GM12878 (cell line): ENCODE results near the gene SLC30A7.

Source experiments
- GABPA ChIP-seq: IDR thresholded peaks from 2 replicates; pipeline ENCODE4 v1.6.1; 2014; ENCODE audit warnings: antibody characterized with exemption, low read depth, mild to moderate bottlenecking, inconsistent platforms
- SUZ12 ChIP-seq: fragments of 200-600 bp; sonication (generic); IDR thresholded peaks from one replicate; pipeline ENCODE4 v1.6.1; 2018; ENCODE audit warnings: antibody characterized with exemption, mild to moderate bottlenecking; ENCODE audit not compliant: unreplicated experiment
- TF ChIP-seq, protein P1 (sequence below): IDR thresholded peaks from 2 replicates; pipeline ENCODE4 v1.6.1; 2011; ENCODE audit warnings: borderline replicate concordance, low read depth, mild to moderate bottlenecking, moderate library complexity, mixed read lengths, low read length; ENCODE audit not compliant: insufficient read depth; ENCODE audit errors: extremely low read length

DNA sequence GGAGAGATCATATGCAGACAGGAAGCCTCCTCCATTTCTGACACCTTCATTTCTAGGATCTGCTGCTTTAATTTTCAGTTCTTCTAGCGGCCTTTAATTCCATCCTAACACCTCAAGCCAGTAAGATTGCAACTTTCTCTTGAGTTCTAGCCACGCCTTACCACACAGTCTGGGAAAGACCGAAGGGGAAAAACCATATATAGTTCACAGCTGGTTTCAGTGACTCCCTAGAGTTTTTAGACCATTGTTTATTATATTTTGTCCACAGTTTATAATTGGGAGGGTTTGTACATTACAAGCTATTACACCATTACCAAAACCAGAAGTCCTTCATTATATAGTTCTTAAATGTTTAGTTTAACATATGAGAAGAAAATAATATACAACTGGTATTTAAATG, 92.2 kb downstream of the SLC30A7 start:
- TF ChIP-seq, protein P1, sequence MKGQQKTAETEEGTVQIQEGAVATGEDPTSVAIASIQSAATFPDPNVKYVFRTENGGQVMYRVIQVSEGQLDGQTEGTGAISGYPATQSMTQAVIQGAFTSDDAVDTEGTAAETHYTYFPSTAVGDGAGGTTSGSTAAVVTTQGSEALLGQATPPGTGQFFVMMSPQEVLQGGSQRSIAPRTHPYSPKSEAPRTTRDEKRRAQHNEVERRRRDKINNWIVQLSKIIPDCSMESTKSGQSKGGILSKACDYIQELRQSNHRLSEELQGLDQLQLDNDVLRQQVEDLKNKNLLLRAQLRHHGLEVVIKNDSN, result no peak
- TF ChIP-seq GABPA, result no peak
- no peak for TF ChIP-seq SUZ12
